Activated effector memory CD4-positive, alpha-beta T cell treated with Interleukin-2 at 50 U/mL for 16 hours (primary cell): ENCODE data around the gene MYPN.
A peak's percentile ranks its signal among the peaks of the same experiment; 100 is the strongest.
"Not testable (repeated sequence)": the region's sequence is repeated elsewhere in the genome, so short reads cannot be mapped to it uniquely, and the experiment has no call there.

Experiments
- DNase-seq: peaks from one replicate; pipeline ENCODE4 v3.0.0-alpha.2; 2020

The MYPN gene, protein sequence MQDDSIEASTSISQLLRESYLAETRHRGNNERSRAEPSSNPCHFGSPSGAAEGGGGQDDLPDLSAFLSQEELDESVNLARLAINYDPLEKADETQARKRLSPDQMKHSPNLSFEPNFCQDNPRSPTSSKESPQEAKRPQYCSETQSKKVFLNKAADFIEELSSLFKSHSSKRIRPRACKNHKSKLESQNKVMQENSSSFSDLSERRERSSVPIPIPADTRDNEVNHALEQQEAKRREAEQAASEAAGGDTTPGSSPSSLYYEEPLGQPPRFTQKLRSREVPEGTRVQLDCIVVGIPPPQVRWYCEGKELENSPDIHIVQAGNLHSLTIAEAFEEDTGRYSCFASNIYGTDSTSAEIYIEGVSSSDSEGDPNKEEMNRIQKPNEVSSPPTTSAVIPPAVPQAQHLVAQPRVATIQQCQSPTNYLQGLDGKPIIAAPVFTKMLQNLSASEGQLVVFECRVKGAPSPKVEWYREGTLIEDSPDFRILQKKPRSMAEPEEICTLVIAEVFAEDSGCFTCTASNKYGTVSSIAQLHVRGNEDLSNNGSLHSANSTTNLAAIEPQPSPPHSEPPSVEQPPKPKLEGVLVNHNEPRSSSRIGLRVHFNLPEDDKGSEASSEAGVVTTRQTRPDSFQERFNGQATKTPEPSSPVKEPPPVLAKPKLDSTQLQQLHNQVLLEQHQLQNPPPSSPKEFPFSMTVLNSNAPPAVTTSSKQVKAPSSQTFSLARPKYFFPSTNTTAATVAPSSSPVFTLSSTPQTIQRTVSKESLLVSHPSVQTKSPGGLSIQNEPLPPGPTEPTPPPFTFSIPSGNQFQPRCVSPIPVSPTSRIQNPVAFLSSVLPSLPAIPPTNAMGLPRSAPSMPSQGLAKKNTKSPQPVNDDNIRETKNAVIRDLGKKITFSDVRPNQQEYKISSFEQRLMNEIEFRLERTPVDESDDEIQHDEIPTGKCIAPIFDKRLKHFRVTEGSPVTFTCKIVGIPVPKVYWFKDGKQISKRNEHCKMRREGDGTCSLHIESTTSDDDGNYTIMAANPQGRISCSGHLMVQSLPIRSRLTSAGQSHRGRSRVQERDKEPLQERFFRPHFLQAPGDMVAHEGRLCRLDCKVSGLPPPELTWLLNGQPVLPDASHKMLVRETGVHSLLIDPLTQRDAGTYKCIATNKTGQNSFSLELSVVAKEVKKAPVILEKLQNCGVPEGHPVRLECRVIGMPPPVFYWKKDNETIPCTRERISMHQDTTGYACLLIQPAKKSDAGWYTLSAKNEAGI (N-terminal part only)

DNA sequence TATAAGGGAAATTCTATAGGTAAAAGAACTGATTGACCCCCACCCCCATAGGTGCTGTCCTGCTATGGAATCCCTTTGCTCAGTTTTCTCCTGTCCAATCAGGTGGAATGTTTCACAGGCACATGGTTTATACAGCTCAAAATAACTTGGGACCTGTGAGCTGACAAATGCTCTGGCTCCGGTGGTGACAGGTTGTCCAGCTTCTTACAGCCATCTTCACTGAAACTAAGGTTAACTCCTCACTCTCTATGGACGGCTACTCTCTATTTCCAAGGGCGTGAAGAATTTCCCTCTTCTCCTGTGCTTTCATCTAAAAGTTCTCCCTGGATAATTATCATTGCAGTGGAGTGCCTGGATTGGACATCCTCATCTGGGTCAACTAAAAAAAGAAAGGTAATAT is at the start of gene MYPN:
MYPN (plus strand) TSS at position 158 of the 400 bp plus-strand sequence. CDS start 11,951 bp downstream, outside the sequence.
- no peak for DNase-seq

DNA sequence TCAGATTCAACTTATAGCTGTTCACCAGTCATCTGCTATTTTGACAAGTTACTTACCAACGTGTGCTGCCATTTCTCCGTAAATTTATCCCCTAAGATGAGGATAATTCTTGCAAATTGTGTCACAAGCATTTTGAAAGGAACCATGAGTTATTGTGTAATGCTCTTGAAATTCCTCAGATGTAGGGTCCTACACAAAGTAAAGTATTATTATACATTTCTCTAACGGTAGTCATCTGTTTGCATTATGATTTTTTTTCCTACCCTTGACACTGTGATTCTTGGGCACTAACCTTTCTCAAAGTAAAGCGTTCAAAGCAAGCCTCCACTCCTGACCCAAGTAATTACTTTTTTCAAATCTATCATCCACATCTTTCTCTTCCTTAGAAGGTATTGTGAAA is 42.3 kb upstream of the MYPN start:
- DNase-seq, result no peak

DNA sequence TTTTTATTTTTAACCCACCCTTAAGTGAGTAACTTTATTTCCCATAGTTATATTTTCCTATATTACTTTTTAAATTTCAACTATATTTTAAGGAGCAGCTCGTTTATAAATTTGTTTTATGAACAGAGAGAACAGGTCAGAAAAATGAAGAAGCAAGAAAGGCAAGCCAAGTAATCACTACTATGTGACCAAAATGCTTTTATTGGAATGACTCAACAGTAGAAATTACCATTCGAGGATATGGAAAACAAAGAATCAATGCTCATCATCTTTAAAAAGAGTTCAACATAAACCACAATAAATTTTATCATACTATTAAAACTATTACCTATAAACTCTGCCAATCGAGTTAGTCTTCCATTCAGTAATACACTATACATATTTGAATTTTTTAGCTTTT is 41.8 kb upstream of the MYPN start:
- no peak for DNase-seq

DNA sequence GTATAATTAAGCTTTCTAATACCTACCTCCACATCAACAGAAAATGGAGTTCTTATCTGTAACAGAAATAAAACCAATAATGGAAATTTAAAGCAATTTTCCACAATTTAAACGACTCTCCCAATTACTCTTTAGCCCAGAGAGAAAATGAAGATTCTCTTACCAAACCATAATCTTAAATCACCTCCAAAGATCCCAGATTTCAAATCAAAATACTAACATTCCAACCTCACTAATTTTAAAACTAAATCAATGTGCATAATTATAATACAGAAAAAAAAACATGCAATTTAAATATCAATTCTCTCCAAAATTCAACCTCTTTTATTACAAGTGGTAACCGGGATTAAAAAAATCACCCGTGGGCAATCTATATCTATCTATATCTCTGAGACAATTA is 35.7 kb upstream of the MYPN start:
- DNase-seq, result no peak

DNA sequence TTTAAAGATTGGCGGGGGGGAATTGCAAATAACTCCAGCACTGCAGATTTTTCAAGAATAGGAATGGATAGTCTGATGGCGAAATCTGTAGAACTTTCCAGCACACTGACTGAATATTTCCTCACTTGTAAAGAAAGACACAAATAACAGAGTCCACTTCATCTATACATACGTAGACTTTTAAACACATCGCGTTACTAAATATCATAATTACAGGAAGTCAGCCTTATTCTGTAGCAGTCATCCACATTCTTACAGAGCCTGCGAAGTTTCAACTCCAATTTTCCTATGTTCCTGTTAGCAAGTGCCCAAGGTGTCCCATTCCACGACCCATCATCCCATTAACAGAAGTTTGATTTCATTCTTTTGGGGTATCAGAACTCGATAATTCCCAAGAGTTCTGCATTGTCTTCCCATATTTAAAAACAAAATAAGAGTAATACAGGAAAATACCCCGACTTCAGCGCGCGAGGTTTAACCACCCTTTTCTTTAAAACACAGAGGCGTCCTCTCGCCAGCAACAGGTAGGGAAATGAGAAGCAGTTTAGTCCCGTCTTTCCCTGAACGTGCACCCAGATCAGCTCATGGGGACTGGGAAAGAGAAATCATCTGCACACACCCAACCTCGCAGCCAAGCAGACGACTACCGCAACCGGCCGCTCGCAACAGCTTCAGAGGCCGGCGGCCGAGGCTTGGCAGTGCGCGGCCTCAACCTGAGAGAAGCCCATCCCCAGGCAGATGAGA is 35.1 kb upstream of the MYPN start:
- no peak for DNase-seq

DNA sequence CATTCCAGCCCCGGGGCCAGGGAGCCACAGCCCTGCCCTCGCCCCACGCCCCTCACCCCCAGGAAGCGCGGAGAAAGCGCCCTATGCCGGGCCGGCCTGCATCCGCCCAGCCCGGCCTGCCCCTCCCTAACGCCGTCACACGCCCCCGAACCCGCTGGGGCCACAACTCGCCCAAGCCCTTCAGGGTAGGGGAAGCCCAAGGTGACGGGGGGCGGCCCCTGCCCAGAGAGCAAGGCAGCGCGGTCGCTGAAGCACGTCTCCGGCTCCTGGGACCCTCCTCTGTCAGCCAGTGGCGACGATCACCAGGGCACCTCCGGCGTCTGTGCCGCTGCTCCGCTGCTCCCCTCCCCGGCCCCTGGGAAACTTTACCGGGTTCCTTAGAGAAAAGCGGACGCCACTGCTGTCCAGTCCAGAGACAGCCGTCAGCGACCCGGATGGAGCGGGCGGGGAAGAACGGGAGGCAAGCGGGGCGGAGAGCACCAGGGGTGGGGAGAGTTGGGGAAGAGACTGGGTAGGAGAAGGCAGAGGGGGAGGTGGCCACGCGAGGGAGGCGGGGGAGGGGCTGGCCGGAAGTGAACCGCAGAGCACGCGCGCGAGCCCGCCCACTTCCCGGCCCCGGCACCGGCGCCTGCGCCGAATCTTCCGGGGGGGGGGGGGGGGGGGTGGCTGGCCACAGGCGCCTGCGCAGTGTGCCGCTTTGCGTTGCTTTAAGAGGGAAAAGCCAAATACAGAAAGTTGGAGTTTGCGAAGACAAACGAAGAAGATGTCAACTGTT is 34.3 kb upstream of the MYPN start, which contains the start of gene HERC4:
HERC4 (minus strand) TSS at position 509 of the 775 bp plus-strand sequence. CDS start 2,175 bp downstream, outside the sequence.
- peak; percentile 88 for DNase-seq

DNA sequence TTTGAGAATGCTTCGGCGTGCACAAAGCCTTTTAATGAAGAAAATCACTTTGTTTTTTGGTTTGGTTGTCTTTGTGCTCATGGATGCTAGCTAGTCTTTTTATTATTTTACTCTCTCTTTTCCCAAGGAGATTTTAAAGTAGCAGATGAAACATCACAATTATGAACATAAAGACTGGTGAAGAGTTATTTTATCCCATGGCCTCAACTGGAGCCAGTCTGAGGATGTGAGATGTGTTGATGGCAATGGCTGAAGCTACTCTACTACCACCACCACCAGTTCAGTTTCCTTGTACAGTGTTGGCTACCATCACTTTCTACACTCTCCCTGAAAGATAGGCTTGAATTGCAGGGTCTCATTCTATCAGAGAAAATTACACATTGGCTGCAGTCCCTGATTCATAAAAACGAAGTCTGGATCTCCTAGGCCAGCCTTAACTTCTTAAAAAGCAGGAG is 33.7 kb upstream of the MYPN start:
- DNase-seq, result no peak

DNA sequence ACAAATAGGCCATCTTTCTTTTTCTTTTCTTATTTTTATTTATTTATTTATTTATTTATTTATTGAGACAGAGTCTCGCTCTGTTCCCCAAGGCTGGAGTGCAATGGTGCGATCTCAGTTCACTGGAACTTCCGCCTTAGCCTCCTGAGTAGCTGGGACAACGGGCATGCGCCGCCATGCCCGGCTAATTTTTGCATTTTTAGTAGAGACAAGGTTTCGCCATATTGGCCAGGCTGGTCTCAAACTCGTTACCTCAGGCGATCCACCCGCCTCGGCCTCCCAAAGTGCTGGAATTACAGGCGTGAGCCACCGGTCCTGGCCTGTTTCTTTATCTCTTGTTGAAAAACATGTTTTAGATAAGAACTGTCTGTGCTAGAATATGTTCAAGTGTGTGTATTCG is 33.2 kb upstream of the MYPN start:
- DNase-seq, result not testable (repeated sequence)

DNA sequence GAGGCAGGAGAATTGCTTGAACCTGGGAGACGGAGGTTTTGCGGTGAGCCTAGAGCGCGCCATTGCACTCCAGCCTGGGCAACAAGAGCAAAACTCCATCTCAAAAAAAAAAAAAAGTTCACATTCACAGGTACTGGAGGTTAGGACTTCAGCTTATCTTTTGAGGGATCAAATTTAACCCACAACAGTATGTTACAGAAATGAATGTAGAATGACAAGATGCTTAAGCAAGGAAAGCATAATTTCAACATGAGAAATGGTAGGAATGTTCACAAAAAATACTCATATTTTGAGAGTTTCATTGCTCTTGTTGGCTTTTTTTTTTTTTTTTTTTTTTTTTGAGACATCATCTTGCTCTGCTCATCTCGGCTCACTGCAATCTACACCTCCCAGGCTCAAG is 32.3 kb upstream of the MYPN start:
- no peak for DNase-seq

DNA sequence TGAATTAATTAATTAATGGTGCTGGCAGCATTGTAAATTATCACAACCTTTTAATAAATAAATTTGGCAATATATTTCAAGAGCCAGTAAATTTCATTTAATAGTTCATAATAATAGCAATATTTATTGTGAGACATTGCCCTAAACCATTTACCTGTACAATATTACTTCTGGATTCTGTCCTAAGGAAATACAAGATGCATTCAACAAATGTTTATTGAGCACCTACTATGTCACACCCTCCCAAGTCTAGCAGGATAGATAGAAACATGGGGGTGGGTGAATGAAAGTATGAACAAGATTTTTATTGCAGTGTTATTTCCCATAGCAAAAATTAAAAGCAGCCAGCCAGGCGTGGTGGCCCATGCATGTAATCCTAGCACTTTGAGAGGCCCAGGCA is 29.9 kb upstream of the MYPN start:
- no peak for DNase-seq

DNA sequence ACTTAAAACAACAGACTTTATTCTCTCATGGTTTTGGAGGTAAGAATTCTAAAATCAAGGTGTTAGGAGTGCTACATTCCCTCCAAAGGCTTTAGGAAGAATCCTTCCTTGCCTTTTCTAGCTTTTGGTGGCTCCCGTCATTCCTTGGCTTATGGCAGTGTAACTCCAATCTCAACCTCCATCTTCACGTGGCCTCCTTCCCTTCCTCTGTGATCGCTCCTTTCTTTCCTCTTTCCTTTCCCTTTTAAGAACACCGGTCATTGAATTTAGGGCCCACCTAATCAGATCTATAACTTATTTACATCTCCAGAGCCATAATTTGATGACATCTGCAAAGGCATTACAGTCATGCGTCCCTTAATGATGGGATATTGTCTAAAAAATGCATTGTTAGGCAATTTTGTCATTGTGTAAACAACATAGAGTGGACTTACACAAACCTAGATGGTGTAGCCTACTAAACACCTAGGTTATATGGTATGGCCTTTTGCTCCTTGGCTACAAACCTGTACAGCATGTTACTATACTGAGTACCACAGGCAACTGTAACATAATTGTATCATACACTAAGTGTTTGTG is 28.3 kb upstream of the MYPN start:
- DNase-seq, result no peak

DNA sequence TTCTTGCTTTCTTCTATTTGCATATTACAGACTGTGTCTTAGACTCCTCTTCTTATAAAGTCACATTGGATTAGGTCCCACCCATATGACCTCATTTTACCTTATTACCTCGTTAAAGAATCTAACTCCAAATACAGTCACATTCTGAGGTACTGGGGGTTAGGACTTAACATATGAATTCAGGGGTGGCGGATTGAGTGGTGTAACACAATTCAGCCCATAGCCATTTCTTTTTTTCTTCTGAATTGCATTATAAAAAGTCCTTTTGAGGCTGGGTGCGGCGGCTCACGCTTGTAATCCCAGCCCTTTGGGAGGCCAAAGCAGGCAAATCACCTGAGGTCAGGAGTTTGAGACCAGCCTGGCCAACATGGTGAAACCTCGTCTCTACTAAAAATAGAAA is 27.4 kb upstream of the MYPN start:
- DNase-seq, result no peak

DNA sequence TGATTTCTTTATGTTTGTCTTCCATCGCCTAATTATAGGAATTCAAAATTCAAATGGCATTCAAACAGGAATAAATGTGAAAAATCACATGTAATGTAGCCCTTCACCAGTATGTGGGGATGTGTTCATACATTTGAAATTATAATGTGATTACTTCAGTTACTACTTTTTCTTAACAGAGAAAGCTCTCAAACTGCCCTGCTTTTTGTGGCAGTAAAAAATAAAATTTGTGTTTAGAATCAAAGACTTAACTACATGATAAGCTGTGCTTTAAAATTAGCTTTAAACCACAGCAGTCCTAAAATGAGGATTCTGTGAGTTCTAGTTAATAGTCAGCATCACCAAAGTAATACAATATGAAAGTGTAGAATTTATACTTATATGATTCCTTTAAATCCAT is 26.4 kb upstream of the MYPN start:
- DNase-seq, result no peak

DNA sequence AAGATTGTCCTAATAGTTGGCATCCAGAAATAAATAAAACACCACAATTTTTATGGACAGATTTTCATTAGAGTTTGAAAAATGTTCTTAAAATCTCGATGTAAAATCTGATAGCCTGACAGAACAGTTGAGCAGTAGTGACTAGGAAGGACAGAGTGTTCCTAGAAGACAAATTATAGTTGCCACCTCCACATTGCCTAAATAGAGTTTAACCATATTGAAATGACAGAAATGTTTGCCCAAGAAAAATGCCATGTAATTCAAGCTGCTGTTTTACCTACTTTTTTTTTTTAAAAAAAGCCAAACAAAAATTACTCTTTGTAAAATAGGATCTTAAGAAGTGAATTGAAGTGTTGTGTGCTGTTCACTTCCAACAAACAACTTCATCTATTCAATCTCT is 25.3 kb upstream of the MYPN start:
- no peak for DNase-seq

DNA sequence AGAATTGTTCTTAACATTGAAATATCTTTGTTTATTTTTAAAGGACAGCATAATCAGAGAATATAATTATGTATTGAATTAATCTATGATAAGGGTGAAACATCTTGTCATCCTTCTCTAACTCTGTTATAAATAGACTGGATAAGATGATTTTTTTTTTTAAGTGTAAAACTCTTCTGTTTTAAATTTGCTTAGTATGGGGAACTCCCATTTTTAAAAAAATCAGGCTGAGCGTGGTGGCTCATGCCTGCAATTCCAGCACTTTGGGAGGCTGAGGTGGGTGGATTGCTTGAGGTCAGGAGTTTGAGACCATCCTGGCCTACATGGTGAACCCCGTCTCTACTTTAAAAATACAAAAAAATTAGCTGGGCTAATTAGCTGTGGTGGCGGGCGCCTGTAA is 24.8 kb upstream of the MYPN start:
- DNase-seq, result no peak

DNA sequence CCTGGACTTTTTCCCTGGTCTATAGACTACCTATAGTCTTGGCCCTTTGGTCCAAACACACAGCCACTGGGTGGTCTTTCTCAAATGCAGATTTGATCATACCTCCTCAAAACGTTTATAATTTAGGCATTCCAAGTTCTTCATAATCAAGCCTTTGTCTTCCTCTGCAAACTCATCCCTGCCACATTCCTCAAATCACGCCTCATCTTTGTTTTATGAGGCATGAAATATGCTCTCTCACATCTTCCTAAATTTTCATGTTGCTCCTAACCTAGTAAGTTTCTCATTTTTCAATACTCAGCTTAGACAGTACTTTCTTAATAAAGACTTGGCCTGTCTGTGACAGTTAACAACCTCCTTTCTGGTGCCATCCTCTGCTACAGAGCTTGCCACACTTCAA is 23.3 kb upstream of the MYPN start:
- DNase-seq, result no peak

DNA sequence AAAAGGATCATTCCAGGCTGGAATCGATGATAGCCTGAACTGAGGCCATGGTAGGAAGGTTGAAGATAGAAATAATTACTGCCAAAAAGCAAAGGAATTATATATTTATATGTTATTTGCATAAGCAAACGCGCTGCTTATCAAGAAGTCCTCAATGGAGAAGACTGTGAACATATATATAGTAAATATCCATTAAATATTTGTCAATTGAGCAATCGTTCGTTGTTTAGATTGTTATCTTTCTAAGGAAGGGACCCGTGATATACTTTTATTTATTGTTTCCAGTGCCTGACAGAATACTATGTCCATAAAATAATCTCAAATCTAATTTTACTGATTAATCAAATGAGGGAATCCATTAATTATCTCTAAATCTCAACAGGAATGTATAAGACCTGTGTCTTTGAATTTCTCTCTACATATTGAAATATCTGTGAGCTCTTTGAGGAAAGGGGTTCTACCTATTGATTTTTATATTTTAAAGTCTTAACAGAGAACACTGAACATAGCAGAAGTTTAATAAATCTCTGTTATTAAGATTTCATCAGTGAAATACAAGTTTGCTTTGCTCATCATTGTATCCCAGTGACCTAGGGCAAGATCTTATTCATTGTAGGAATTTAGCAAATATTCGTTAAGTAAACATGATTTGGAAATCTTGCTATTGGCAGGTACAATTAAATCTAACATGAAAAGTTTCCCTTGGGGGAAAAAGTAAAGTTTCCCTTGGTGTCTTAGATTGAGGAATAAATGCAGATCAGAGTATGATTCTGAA is 22.2 kb upstream of the MYPN start:
- no peak for DNase-seq

DNA sequence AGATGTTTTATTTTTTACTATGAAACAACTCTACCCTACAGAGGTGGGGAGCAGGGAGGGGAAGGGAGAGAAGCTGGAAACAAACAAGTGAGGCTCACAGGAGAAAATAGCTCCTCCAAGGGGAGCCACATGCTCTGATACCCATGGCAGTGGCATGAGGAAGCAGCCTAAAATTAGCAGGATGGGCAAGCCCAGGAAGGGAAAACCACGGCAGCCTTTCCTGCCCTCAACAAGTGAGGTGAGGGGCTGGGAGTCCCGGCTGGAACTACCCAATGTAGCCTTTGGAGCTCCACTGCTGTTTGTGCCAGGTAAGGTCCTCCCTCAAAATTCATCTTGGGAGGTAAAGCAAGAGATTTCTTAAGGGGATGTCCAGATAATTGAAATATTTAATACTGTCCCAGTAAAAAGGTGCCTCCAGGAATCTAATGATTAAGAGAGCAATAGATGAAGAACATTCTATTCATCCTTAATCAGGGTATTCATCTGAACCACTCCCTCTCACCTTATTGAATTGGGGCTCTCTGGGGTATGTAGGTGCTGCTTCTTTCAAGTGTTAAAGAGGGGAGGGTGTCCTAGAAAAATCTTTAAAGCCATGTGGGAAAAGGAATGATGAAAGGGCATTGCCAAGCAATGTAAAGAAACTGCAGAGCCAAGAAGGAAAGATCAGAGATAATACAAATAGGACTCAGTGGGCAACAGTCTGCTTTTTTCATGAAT is 21.4 kb upstream of the MYPN start:
- DNase-seq, result no peak

DNA sequence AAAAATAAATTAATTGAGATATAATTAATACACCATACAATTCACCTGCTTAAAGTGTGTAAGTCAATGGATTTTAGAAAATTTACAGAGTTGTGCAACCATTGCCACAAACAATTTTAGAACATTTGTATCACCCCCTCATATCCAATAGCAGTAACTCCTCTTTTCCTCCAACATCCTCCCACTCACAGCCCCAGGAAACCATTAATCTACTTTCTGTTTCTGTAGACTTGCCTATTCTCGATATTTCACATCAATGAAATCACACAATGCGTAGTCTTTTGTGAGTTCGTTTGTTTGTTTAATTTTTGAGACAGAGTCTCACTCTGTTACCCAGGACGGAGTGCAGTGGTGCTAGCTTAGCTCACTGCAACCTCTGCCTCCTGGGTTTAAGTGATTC is 20.5 kb upstream of the MYPN start:
- DNase-seq, result no peak

DNA sequence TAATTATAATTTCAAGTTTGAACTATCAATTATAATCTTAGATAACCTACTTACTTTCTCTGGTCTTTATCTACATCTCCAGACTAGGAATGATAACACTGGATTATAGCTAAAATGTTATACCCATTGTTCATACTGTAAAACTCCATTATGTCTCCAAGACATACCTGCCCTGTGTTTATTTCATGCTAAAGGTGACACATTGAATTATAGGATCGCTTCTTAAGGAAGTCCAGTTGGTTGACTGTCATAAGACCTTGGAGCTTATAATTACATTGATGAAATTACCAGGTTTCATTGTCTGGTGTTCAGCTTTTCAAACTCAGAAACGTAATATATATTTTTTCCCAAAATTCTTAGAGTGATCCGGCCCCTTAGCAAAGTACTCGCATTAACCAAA is 18.7 kb upstream of the MYPN start:
- no peak for DNase-seq
